WTC11 (cell line): ENCODE data around the gene PAF1. TPM values are rescaled to one million over a fixed set of nuclear protein-coding genes. Genes with fewer than 3 reads are reported as not detected.

Experiments
- ATAC-seq: fragments of 200-7000 bp; cut with Tn5 transposase; 2 replicates; pipeline ENCODE4 v1.10.0; 2021; ENCODE audit warnings: mild to moderate bottlenecking, moderate library complexity
- CTCF ChIA-PET: fragments of 300-600 bp; sonication (Branson Sonifier 250); formaldehyde crosslinking; loops from one replicate; lab custom pipeline; 2021; ENCODE audit warnings: antibody characterized with exemption; lab: Charles Lee
- POLR2A ChIA-PET: fragments of 350-600 bp; sonication (Branson Sonifier 250); formaldehyde crosslinking; loops from one replicate; lab custom pipeline; 2021; ENCODE audit warnings: antibody characterized with exemption; lab: Charles Lee
- DNase-seq: peaks from one replicate; pipeline ENCODE4 v3.0.0; 2021; ENCODE audit warnings: low spot score
- H3K27ac Mint-ChIP-seq: 2 replicates; pipeline ENCODE4 v1.8.0; 2021; ENCODE audit warnings: mixed read lengths
- H3K27me3 Mint-ChIP-seq: 2 replicates; pipeline ENCODE4 v1.8.0; 2021; ENCODE audit warnings: low read depth, mild to moderate bottlenecking, moderate library complexity, mixed read lengths
- H3K36me3 Mint-ChIP-seq: 2 replicates; pipeline ENCODE4 v1.8.0; 2021; ENCODE audit warnings: mixed read lengths
- H3K4me1 Mint-ChIP-seq: 2 replicates; pipeline ENCODE4 v1.8.0; 2022; ENCODE audit warnings: mixed read lengths
- H3K4me3 Mint-ChIP-seq: 2 replicates; pipeline ENCODE4 v1.8.0; 2021; ENCODE audit warnings: mild to moderate bottlenecking, moderate library complexity, mixed read lengths
- H3K9me3 Mint-ChIP-seq: 2 replicates; pipeline ENCODE4 v1.8.0; 2021; ENCODE audit warnings: mixed read lengths
- ATF1 ChIP-seq: sonication (generic); formaldehyde crosslinking; IDR thresholded peaks from 2 replicates; pipeline ENCODE4 v1.8.1; 2023; ENCODE audit warnings: mild to moderate bottlenecking, moderate library complexity, missing genetic modification reagents
- CDX4 ChIP-seq: fragments of 250-450 bp; sonication (Bioruptor Pico); IDR thresholded peaks from 2 replicates; pipeline ENCODE4 v1.9.0; 2021; ENCODE audit warnings: moderate library complexity, mild to moderate bottlenecking, inconsistent platforms, borderline replicate concordance
- EMX1 ChIP-seq: fragments of 250-450 bp; sonication (Bioruptor Pico); IDR thresholded peaks from 2 replicates; pipeline ENCODE4 v1.8.0; 2021; ENCODE audit warnings: mild to moderate bottlenecking
- FOXK1 ChIP-seq: sonication (generic); formaldehyde crosslinking; IDR thresholded peaks from 2 replicates; pipeline ENCODE4 v1.8.0; 2022; ENCODE audit warnings: mild to moderate bottlenecking, moderate library complexity, missing genetic modification reagents
- GRHL2 ChIP-seq: fragments of 250-450 bp; sonication (Bioruptor Pico); IDR thresholded peaks from 2 replicates; pipeline ENCODE4 v1.8.0; 2022; ENCODE audit warnings: mild to moderate bottlenecking, moderate library complexity; ENCODE audit not compliant: insufficient replicate concordance, severe bottlenecking
- NR2C2 ChIP-seq: sonication (generic); formaldehyde crosslinking; IDR thresholded peaks from 2 replicates; pipeline ENCODE4 v1.8.0; 2022; ENCODE audit warnings: mild to moderate bottlenecking, missing genetic modification reagents
- PRRX2 ChIP-seq: fragments of 250-450 bp; sonication (Bioruptor Pico); IDR thresholded peaks from 2 replicates; pipeline ENCODE4 v1.8.0; 2021; ENCODE audit warnings: mild to moderate bottlenecking
- SMAD3 ChIP-seq: sonication (generic); formaldehyde crosslinking; IDR thresholded peaks from 2 replicates; pipeline ENCODE4 v1.8.0; 2022; ENCODE audit warnings: missing genetic modification reagents, mild to moderate bottlenecking, borderline replicate concordance
- STAT6 ChIP-seq: sonication (generic); formaldehyde crosslinking; conservative IDR thresholded peaks from 2 replicates; pipeline ENCODE4 v1.8.1; 2023; ENCODE audit warnings: mild to moderate bottlenecking, low read depth, missing genetic modification reagents, moderate library complexity
- TCF7 ChIP-seq: sonication (generic); formaldehyde crosslinking; IDR thresholded peaks from 2 replicates; pipeline ENCODE4 v1.8.0; 2022; ENCODE audit warnings: mild to moderate bottlenecking, low read depth, missing genetic modification reagents, moderate library complexity
- ZMAT4 ChIP-seq: fragments of 250-450 bp; sonication (Bioruptor Pico); IDR thresholded peaks from 2 replicates; pipeline ENCODE4 v1.9.0; 2021; ENCODE audit warnings: mild to moderate bottlenecking
- ZNF317 ChIP-seq: sonication (generic); formaldehyde crosslinking; IDR thresholded peaks from 2 replicates; pipeline ENCODE4 v1.8.1; 2023; ENCODE audit warnings: low read depth, mild to moderate bottlenecking, moderate library complexity, missing genetic modification reagents, borderline replicate concordance
- ZNF416 ChIP-seq: fragments of 250-450 bp; sonication (Bioruptor Pico); IDR thresholded peaks from 2 replicates; pipeline ENCODE4 v1.9.0; 2021; ENCODE audit warnings: mild to moderate bottlenecking, inconsistent platforms
- total RNA-seq: library from RNA; stranded (reverse); gene quantifications from 3 replicates; pipeline ENCODE4 v1.2.3, GENCODE V29; 2021
- TF ChIP-seq, protein P1 (sequence below): fragments of 250-450 bp; sonication (Bioruptor Pico); IDR thresholded peaks from 2 replicates; pipeline ENCODE4 v1.9.0; 2021; ENCODE audit warnings: mild to moderate bottlenecking
- TF ChIP-seq, protein P2 (sequence below): sonication (generic); formaldehyde crosslinking; IDR thresholded peaks from 2 replicates; pipeline ENCODE4 v1.8.1; 2023; ENCODE audit warnings: mild to moderate bottlenecking, missing genetic modification reagents

Gene PAF1
- total RNA-seq, 1 experiment from 2014 or later, result 27.8 TPM

GRCh38 chr19:39382991-39383828 lies 7.7 kb downstream of the PAF1 start (continued):
- TF ChIP-seq ATF1 (CRISPR knock-in tag), result no peak
- TF ChIP-seq, protein P1, sequence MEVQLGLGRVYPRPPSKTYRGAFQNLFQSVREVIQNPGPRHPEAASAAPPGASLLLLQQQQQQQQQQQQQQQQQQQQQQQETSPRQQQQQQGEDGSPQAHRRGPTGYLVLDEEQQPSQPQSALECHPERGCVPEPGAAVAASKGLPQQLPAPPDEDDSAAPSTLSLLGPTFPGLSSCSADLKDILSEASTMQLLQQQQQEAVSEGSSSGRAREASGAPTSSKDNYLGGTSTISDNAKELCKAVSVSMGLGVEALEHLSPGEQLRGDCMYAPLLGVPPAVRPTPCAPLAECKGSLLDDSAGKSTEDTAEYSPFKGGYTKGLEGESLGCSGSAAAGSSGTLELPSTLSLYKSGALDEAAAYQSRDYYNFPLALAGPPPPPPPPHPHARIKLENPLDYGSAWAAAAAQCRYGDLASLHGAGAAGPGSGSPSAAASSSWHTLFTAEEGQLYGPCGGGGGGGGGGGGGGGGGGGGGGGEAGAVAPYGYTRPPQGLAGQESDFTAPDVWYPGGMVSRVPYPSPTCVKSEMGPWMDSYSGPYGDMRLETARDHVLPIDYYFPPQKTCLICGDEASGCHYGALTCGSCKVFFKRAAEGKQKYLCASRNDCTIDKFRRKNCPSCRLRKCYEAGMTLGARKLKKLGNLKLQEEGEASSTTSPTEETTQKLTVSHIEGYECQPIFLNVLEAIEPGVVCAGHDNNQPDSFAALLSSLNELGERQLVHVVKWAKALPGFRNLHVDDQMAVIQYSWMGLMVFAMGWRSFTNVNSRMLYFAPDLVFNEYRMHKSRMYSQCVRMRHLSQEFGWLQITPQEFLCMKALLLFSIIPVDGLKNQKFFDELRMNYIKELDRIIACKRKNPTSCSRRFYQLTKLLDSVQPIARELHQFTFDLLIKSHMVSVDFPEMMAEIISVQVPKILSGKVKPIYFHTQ (CRISPR knock-in tag), result no peak
- TF ChIP-seq, protein P2, sequence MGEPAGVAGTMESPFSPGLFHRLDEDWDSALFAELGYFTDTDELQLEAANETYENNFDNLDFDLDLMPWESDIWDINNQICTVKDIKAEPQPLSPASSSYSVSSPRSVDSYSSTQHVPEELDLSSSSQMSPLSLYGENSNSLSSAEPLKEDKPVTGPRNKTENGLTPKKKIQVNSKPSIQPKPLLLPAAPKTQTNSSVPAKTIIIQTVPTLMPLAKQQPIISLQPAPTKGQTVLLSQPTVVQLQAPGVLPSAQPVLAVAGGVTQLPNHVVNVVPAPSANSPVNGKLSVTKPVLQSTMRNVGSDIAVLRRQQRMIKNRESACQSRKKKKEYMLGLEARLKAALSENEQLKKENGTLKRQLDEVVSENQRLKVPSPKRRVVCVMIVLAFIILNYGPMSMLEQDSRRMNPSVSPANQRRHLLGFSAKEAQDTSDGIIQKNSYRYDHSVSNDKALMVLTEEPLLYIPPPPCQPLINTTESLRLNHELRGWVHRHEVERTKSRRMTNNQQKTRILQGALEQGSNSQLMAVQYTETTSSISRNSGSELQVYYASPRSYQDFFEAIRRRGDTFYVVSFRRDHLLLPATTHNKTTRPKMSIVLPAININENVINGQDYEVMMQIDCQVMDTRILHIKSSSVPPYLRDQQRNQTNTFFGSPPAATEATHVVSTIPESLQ (CRISPR knock-in tag), result no peak
- TF ChIP-seq PRRX2 (CRISPR knock-in tag), result no peak
- TF ChIP-seq, all 79 proteins: peak for 0

GRCh38 chr19:39381910-39382611 lies 8.8 kb downstream of the PAF1 start:
- no peak overlapping the region for H3K4me3 Mint-ChIP-seq
- TF ChIP-seq NR2C2 (CRISPR knock-in tag) (no peak), SMAD3 (CRISPR knock-in tag) (no peak), ZNF416 (CRISPR knock-in tag) (no peak), FOXK1 (CRISPR knock-in tag) (no peak), EMX1 (no peak), STAT6 (CRISPR knock-in tag) (no peak), TCF7 (CRISPR knock-in tag) (no peak), GRHL2 (CRISPR knock-in tag) (no peak), CDX4 (CRISPR knock-in tag) (no peak), ZMAT4 (CRISPR knock-in tag) (no peak), ZNF317 (CRISPR knock-in tag) (no peak)
- TF ChIP-seq, all 79 proteins: peak for 0
- H3K4me1 Mint-ChIP-seq, result peaks cover 7% of the 10 kb centered on the region; the same call in 1 of the 2 replicates
- H3K9me3 Mint-ChIP-seq, result no peaks in the 10 kb centered on the region
- DNase-seq (no peak), ATAC-seq (no peak)
- H3K27me3 Mint-ChIP-seq, result no peaks in the 10 kb centered on the region
- peaks cover 77% of the 10 kb centered on the region for H3K36me3 Mint-ChIP-seq
- H3K27ac Mint-ChIP-seq, result no peak overlapping the region
- CTCF ChIA-PET, result interaction anchor here (1.7 kb wide), 1 partner anchor 16 kb away, joined by 6 read pairs; no protein-coding TSS in a partner anchor
- POLR2A ChIA-PET, result interaction anchor here (1.2 kb wide), 1 partner anchor 20 kb away, joined by 3 read pairs; no protein-coding TSS in a partner anchor
